ENCODE measurements around the gene MYO3A. TPM values are rescaled to one million over a fixed set of nuclear protein-coding genes. Genes with fewer than 3 reads are reported as not detected.

MYO3A gene
- total RNA-seq, 1 experiment from 2014 or later: not detected

DNA sequence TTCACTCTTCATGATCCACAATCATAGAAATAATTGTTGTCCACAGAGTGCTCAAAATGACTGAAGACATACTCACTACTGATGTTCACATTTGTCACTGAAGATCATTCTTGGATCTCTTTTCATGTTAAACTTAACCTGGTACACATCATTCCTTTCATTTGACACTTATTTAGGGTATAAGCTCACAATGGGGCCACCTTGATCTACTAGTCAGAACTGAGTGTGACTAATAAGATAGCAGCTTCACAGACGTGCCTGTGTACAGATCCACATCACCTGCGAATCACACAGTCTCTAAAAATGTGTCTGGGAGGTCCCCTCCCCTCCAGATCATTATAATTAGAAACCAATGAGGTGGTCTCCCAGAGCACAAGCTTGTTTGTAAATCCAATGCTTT lies 304.3 kb downstream of the MYO3A start:
- no peak overlapping the region for H2AFZ ChIP-seq (ENCODE audit: low read depth, low read length, poor library complexity, severe bottlenecking)
- H3K9ac ChIP-seq (ENCODE audit: low read length): no peak overlapping the region
- H3K27me3 ChIP-seq (ENCODE audit: insufficient read depth, low read length): peaks cover 60% of the 10 kb centered on the region
- CTCF ChIA-PET: no interaction called here
- RAD21 ChIA-PET (ENCODE audit: low non-redundant PET in 1 of 2, low total read pairs in 2 of 2, uncharacterized antibody in 2 of 2, unreplicated experiment in 2 of 2): no interaction called here
- no peaks in the 10 kb centered on the region for H3K4me1 ChIP-seq (ENCODE audit: control insufficient read depth in 1 of 2, insufficient read depth in 2 of 2, low read length in 2 of 2)
- POLR2A ChIA-PET: no interaction called here
- no peaks in the 10 kb centered on the region for H3K9me3 ChIP-seq (ENCODE audit: control insufficient read depth in 1 of 2, insufficient read depth in 1 of 2, low read depth in 1 of 2, low read length in 2 of 2)
- H3K4me2 ChIP-seq (ENCODE audit: low read length): no peak overlapping the region
- intact Hi-C loops (cut with micrococcal nuclease): no loop called here
- H3K4me3 ChIP-seq (replicated peaks in 1 of 2; ENCODE audit: low read depth in 1 of 2, low read length in 2 of 2): no peak overlapping the region
- no peaks in the 10 kb centered on the region for H3K36me3 ChIP-seq (ENCODE audit: control insufficient read depth in 1 of 2, insufficient read depth in 2 of 2, low read length in 2 of 2)
- DNase-seq (ENCODE audit: low read depth, low spot score): no peak
- no peaks in the 10 kb centered on the region for H3K9me2 ChIP-seq (ENCODE audit: insufficient read depth)
- H4K20me1 ChIP-seq (ENCODE audit: insufficient read depth): no peaks in the 10 kb centered on the region
- TF ChIP-seq JUND (IDR thresholded peaks at IDR 0.05) (no peak), ELF1 (IDR thresholded peaks at IDR 0.05; ENCODE audit: borderline replicate concordance, low read depth) (no peak), ZFX (IDR thresholded peaks at IDR 0.05) (no peak), EZH2phosphoT487 (IDR thresholded peaks at IDR 0.05; ENCODE audit: borderline replicate concordance) (no peak), TCF7L2 (IDR thresholded peaks at IDR 0.05; ENCODE audit: borderline replicate concordance, extremely low read depth, insufficient read depth, insufficient read length) (no peak), EGR1 (IDR thresholded peaks at IDR 0.05; ENCODE audit: low read depth) (no peak), FOSL1 (IDR thresholded peaks at IDR 0.05; ENCODE audit: low read depth) (no peak), CEBPB (IDR thresholded peaks at IDR 0.05; ENCODE audit: low read depth) (no peak), EZH2 (IDR thresholded peaks at IDR 0.05) (no peak), POLR2AphosphoS5 (IDR thresholded peaks at IDR 0.05; ENCODE audit: low read depth, low read length) (no peak), ZNF274 (IDR thresholded peaks at IDR 0.05; ENCODE audit: low read depth, low read length) (no peak), SRF (IDR thresholded peaks at IDR 0.05; ENCODE audit: low read depth) (no peak), SP1 (IDR thresholded peaks at IDR 0.05; ENCODE audit: low read depth) (no peak), YY1 (IDR thresholded peaks at IDR 0.05; ENCODE audit: extremely low read depth, insufficient replicate concordance, low read depth, low read length) (no peak), POLR2A (IDR thresholded peaks at IDR 0.05; ENCODE audit: borderline replicate concordance, extremely low read depth, insufficient read depth, insufficient read length) (no peak), CBX3 (IDR thresholded peaks at IDR 0.05; ENCODE audit: low read depth) (no peak)
- TF ChIP-seq, protein P1, sequence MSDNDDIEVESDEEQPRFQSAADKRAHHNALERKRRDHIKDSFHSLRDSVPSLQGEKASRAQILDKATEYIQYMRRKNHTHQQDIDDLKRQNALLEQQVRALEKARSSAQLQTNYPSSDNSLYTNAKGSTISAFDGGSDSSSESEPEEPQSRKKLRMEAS (IDR thresholded peaks at IDR 0.05): no peak
- TF ChIP-seq, protein P2, sequence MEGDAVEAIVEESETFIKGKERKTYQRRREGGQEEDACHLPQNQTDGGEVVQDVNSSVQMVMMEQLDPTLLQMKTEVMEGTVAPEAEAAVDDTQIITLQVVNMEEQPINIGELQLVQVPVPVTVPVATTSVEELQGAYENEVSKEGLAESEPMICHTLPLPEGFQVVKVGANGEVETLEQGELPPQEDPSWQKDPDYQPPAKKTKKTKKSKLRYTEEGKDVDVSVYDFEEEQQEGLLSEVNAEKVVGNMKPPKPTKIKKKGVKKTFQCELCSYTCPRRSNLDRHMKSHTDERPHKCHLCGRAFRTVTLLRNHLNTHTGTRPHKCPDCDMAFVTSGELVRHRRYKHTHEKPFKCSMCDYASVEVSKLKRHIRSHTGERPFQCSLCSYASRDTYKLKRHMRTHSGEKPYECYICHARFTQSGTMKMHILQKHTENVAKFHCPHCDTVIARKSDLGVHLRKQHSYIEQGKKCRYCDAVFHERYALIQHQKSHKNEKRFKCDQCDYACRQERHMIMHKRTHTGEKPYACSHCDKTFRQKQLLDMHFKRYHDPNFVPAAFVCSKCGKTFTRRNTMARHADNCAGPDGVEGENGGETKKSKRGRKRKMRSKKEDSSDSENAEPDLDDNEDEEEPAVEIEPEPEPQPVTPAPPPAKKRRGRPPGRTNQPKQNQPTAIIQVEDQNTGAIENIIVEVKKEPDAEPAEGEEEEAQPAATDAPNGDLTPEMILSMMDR (IDR thresholded peaks at IDR 0.05 in 2 of 3, conservative IDR thresholded peaks at IDR 0.05 in 1 of 3; ENCODE audit: borderline replicate concordance in 1 of 3, insufficient read depth in 1 of 3, low read depth in 2 of 3, low read length in 2 of 3): no peak
- TF ChIP-seq, protein P3, sequence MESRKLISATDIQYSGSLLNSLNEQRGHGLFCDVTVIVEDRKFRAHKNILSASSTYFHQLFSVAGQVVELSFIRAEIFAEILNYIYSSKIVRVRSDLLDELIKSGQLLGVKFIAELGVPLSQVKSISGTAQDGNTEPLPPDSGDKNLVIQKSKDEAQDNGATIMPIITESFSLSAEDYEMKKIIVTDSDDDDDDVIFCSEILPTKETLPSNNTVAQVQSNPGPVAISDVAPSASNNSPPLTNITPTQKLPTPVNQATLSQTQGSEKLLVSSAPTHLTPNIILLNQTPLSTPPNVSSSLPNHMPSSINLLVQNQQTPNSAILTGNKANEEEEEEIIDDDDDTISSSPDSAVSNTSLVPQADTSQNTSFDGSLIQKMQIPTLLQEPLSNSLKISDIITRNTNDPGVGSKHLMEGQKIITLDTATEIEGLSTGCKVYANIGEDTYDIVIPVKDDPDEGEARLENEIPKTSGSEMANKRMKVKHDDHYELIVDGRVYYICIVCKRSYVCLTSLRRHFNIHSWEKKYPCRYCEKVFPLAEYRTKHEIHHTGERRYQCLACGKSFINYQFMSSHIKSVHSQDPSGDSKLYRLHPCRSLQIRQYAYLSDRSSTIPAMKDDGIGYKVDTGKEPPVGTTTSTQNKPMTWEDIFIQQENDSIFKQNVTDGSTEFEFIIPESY (IDR thresholded peaks at IDR 0.05; ENCODE audit: extremely low read depth, insufficient replicate concordance, low read length): no peak
- BruUV-seq (replicated peaks): no TSS peak
- no peak overlapping the region for H3K27ac ChIP-seq (ENCODE audit: low read depth, low read length)
- no peak for ATAC-seq
- H3K79me2 ChIP-seq (ENCODE audit: insufficient read depth, low read length): no peaks in the 10 kb centered on the region

Data from HCT116 (cell line).